ENCODE measurements around the gene ADRA2C.

ADRA2C gene

GRCh38 chr4:3725936-3726870, 40.0 kb upstream of the ADRA2C start:
- H3K9ac ChIP-seq (ENCODE audit: low read length), result no peak overlapping the region
- H4K20me1 ChIP-seq (ENCODE audit: insufficient read depth, low read length), result no peaks in the 10 kb centered on the region; the same call in 1 of the 2 replicates
- H3K4me3 ChIP-seq (ENCODE audit: low read length), result no peak overlapping the region
- H3K9me3 ChIP-seq (ENCODE audit: insufficient read depth, low read length), result no peaks in the 10 kb centered on the region
- no peaks in the 10 kb centered on the region for H3K79me2 ChIP-seq (ENCODE audit: low read length)
- no peak overlapping the region for H3K27ac ChIP-seq (ENCODE audit: low read length)
- no peak overlapping the region for H3K4me2 ChIP-seq (ENCODE audit: low read length)
- H3K27me3 ChIP-seq (ENCODE audit: low read depth, low read length), result peaks cover under 1% of the 10 kb centered on the region; the same call in 1 of the 2 replicates
- H3K4me1 ChIP-seq (ENCODE audit: low read length), result no peaks in the 10 kb centered on the region
- TF ChIP-seq EZH2phosphoT487 (IDR thresholded peaks at IDR 0.05; ENCODE audit: low read depth) (no peak), CTCF (IDR thresholded peaks at IDR 0.05; ENCODE audit: low read depth, low read length) (no peak)
- H3K36me3 ChIP-seq (replicated peaks; ENCODE audit: low read depth, low read length), result no peaks in the 10 kb centered on the region
- no peak overlapping the region for H2AFZ ChIP-seq (ENCODE audit: low read depth, low read length)

GRCh38 chr4:3727847-3728469, 38.2 kb upstream of the ADRA2C start:
- Histone ChIP-seq H3K36me3 (replicated peaks; ENCODE audit: low read depth, low read length) (no peaks in the 10 kb centered on the region), H4K20me1 (ENCODE audit: insufficient read depth, low read length) (no peaks in the 10 kb centered on the region; the same call in 1 of the 2 replicates), H3K4me1 (ENCODE audit: low read length) (no peaks in the 10 kb centered on the region), H3K4me2 (ENCODE audit: low read length) (no peak overlapping the region), H3K27ac (ENCODE audit: low read length) (no peak overlapping the region), H3K27me3 (ENCODE audit: low read depth, low read length) (no peaks in the 10 kb centered on the region), H3K9ac (ENCODE audit: low read length) (no peak overlapping the region), H3K79me2 (ENCODE audit: low read length) (no peaks in the 10 kb centered on the region), H3K9me3 (ENCODE audit: insufficient read depth, low read length) (no peaks in the 10 kb centered on the region), H2AFZ (ENCODE audit: low read depth, low read length) (no peak overlapping the region), H3K4me3 (ENCODE audit: low read length) (no peak overlapping the region)
- no peak for TF ChIP-seq CTCF (IDR thresholded peaks at IDR 0.05; ENCODE audit: low read depth, low read length)
- no peak for TF ChIP-seq EZH2phosphoT487 (IDR thresholded peaks at IDR 0.05; ENCODE audit: low read depth)

- no peak overlapping the region for H2AFZ ChIP-seq (ENCODE audit: low read depth, low read length)
- H3K27me3 ChIP-seq (ENCODE audit: low read depth, low read length), result no peaks in the 10 kb centered on the region
These were observed 36.9 kb upstream of the ADRA2C start for GRCh38 chr4:3729188-3729881.

More at GRCh38 chr4:3729188-3729881, 36.9 kb upstream of the ADRA2C start:
- no peaks in the 10 kb centered on the region for H3K4me1 ChIP-seq (ENCODE audit: low read length)
- H3K4me2 ChIP-seq (ENCODE audit: low read length), result no peak overlapping the region
- H3K9ac ChIP-seq (ENCODE audit: low read length), result no peak overlapping the region
- H3K79me2 ChIP-seq (ENCODE audit: low read length), result no peaks in the 10 kb centered on the region
- H3K36me3 ChIP-seq (replicated peaks; ENCODE audit: low read depth, low read length), result no peaks in the 10 kb centered on the region
- H4K20me1 ChIP-seq (ENCODE audit: insufficient read depth, low read length), result no peaks in the 10 kb centered on the region
- TF ChIP-seq EZH2phosphoT487 (IDR thresholded peaks at IDR 0.05; ENCODE audit: low read depth), result no peak
- TF ChIP-seq CTCF (IDR thresholded peaks at IDR 0.05; ENCODE audit: low read depth, low read length), result no peak
- H3K27ac ChIP-seq (ENCODE audit: low read length), result no peak overlapping the region
- H3K9me3 ChIP-seq (ENCODE audit: insufficient read depth, low read length), result no peaks in the 10 kb centered on the region
- no peak overlapping the region for H3K4me3 ChIP-seq (ENCODE audit: low read length)
